Activated effector memory CD4-positive, alpha-beta T cell treated with anti-CD3 and anti-CD28 coated beads, Interleukin-2, amount 50 U/mL, for 16 hours (primary cell): Measurements from ENCODE around the gene MEF2C.

ENCODE experiments used
- DNase-seq: peaks from one replicate; pipeline ENCODE4 v3.0.0-alpha.2; 2020

The MEF2C gene

DNA sequence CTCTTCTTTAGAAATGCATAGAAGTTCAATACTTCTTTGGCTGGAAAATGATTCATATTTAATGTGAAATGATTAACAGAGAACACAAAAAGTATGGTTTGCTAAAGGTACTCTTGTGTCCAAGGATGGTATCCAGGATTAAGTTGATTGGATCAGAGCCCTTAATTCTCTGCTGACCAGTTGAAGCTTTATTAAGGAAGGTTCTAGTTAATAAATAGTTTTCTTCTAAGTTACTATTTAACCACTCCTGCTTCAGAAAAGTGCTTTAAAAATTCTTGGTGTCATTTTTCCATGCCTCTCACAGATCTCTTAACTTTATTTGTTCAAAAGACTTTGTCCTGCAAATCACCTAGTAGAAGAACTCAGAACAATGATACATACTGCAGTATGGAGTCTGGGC lies 134.3 kb downstream of the MEF2C start:
- DNase-seq, result no peak

DNA sequence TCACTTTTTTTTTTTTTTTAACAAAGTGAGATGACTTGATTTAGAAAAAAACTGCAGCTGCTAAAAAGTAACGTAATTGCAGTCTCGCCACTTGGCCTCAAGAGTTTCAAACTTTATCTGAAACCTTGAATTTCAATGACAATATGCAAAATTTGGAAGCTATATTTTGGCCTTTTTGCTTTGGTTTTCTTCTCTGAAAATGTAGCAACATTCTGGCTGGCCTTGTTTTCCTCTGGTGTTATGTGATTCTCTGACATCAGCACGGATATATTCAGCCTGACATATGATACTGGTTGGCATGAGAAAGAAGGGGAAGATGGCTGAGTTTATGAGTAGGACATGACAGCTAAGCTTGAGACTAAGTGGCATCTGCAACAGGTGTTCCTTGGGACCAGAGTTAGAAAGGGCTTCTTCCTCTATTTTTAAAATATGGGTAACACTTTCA lies 136.5 kb downstream of the MEF2C start:
- DNase-seq, result no peak

DNA sequence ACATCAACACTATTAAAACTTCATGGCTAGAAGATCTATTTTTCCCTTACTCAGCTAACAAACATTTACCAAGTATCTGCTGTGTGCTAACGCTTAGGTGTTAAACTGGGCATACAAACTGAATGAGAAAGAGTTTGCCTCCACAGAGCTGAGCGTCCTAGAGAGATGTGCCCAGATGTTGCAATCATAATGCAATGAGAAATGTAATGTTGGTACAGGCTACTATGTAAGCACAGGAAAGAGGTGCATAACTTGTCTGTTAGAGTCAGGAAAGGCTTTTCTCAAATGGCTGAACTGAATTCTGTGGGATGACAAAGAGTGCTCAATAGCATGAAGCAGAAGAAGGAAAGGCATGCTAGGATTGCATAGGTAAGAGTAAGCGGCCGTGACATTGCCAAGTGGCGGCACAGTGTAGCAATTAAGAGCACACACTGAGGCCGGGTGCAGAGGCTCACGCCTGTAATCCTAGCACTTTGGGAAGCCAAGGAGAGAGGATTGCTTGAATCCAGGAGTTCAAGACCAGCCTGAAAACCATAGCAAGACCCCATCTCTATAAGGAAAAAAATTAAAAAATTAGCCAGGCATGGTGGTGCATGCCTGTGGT lies 137.8 kb downstream of the MEF2C start:
- DNase-seq, result no peak

DNA sequence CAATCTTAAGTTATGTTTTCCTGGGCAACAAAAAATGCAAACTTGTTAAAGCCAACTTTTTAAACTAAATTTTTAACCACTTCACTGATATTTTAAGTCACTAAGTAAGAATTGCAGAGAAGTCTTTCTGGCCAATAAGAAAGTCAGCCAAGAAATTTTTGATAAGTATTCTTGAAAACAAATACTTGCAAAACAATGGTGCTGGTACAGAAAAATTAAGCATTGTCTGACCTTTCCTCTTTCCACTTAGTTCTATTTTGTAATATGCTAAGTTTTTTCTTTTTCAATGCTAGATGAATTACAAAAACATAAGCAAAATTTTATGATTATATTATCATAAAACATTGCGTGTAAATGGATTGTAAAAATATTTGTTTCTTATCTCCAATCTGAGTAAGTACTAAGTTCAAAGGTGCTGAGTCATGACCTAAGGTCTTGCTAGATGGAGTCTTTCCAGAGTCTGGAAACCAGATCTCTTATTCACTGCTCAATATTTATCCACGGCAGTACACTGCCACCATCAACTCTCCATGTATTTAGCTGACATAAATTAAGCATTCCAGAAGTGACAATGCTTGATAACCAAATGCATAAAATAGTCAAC lies 139.7 kb downstream of the MEF2C start:
- no peak for DNase-seq

DNA sequence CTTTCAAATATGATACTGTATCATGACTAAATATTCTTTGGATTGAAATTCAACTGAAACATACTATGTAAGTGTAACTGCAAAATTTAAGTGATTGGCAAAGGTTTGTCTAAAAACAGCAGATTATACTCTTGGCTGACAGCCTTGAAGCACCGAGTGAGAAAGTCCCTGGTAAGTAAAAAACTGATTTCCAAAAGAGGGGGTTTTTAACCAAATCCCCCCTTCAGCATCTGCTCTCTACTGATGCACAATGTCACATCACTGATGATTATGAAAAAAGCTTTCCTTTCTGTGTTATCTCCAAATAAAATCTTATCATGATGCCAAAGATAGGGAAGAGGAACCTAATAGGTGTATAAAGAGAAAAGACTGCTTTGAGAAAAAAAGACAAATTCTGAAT lies 141.0 kb downstream of the MEF2C start:
- DNase-seq, result no peak

DNA sequence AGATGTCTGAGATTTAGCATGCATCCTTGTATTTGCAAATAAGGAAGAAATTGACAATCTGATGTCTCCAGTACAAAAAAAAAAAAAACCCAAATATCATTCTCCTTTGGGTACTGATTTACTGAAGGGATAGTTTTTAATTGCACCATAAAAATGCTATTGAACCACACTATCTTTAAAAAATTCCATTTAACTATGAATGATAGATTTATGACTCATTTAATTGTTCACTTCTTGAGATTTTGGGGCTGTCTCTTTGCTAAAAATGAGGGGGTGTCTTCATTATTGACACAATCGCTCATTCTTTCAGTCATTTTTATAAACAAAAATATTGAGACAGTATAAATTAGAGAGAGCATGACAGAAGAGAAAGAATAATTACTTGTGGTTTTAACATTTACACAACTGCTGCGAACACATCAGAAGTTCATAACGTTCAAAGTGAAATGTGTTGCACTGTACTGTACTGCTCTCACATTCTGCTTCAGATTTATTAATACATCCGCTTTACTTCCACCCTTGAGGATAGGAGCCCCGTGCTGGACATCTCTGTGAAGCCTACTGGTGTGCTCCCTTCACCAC lies 142.3 kb downstream of the MEF2C start:
- no peak for DNase-seq

DNA sequence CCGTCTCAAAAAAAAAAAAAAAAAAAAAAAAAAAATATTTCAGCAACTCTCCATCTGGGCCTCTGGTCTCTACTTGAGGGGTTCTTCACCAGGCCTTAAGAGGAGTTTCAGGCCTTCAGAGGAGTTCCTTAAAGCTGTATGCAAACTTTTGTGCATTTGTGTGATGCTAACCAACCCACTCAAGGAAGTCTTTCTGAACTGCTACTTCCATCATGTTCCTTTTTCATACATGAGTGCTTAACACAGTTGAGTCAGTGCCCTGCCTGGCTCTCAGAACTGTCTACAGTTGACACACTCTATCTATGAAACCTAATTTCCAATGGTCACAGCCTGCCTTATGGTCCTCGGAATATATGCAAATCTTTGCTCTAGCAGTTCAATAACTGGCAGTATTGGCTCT lies 146.5 kb downstream of the MEF2C start:
- no peak for DNase-seq

DNA sequence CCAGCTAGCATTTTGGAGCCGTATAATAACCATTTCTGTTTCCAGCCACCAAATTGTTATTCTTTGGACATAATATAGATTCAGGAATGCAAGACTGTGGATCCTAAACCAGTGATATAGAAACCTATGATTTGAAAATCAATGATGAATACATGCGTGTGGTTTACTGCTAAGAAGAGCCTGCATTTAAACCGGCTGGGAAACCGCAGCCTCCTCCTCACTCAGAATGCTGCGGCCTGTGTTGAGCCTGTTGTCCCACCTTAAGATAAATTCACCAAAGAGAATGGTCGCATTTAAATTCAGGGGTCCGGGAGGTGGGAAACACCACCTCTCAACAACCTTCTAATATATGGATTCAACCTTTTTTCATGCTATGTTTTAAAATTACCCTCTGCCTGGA lies 148.0 kb downstream of the MEF2C start:
- no peak for DNase-seq

DNA sequence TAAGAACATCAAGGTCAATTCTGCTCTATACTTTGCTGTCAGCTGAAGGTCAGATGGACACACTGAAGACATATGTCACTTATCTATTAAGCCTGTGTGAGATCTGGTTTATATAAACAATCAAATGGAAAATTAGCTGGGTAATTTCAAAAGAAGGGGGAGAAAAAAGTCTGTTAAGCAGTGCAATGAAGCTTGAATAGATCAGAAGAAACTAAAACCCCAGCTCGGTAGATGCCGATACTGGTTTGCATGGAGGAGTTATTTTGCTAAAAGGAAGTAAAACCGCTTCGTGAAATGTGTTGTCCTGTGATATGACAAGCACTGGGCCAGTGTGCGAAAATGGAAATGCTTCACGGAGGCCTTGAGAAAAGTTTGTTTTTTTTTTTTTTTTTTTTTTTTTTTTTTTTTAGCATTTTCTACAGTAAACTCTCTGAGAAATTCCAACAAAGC lies 148.8 kb downstream of the MEF2C start:
- DNase-seq, result no peak

DNA sequence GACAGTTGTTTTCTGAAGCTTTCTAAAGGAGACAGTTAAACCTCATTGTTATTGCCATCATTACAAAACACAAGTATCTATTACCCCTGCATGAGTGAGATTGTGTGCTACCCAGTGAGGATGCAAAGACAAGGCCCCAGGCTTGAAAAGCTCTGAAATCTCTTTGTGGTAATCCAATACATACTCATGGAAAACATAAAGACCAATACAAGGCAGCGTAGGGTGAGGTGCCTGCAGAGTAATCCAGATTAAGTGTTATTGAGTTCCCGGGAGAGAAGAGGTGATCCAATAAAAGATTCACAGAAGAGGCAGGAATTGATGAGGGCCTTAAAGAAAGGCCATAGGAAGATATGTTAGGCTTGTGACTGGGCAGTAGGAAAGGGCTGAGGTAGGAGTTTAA lies 150.1 kb downstream of the MEF2C start:
- no peak for DNase-seq

DNA sequence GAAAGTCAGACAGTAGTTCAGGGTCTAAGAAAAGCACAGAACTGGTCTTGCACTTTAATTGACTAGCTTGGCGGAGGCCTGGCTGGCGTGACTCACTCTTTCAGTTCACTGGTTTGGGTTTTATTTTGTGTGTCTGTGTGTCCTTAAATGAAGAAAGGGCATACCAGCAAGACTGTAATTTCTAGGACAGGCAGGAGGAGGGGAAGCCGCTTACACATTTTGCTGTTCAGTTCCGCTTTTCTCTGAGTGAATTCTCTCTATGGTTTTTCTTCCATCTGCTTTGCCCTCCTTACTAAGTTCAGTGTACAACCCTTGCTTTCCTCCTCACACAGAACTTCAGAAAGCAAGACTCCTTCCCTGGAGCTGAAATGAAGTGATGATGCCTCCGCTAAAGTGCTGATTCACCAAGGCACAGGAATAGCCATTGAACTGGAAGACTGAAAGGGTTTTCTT lies 150.8 kb downstream of the MEF2C start:
- no peak for DNase-seq

DNA sequence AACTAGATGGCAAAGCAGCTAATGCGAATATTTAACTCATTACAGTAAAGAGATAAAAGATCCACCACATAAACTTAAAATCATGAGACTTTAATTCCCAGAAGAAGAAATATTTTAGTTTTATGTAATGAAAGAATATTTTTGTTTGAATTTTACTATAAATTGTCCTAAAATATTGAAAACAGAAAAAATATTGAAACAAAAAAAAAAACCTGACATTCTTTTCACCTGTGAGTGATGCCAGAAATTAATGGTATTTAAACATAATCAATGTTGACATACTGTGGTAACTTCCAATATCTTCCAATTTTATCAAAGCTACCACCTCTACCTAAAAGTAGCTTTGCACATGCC lies 153.2 kb downstream of the MEF2C start:
- no peak for DNase-seq

DNA sequence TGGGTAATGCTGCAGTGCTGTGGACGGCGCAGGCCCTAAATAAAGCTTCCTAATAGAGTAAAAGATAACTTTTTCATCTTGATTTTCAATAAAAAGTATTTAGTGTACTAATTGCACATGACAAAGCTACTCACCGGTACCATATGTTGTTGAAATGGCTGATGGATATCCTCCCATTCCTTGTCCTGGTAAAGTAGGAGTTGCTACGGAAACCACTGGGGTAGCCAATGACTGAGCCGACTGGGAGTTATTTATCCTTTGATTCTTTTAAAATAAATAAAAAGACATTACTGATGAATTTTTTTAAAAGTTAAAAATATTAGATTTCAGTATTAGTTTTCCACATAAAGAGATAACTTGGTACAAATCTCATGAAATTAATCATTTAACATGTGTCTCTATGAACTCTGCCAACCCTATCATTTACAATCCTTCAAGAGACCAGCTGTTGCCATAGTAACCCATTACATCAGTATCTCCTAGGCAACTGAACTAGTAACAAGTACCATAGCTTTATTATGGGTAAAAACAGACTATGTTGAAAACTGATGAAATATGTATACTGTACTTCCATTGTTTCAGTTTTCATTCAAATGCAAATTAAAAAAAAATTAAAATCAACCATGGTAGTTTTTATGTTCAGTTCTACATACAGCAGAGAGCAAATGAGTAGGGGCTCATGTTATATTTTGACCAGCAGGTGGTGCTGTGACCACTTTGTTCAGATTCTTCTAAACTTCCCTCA lies 153.7 kb downstream of the MEF2C start:
- peak; percentile 74 for DNase-seq

DNA sequence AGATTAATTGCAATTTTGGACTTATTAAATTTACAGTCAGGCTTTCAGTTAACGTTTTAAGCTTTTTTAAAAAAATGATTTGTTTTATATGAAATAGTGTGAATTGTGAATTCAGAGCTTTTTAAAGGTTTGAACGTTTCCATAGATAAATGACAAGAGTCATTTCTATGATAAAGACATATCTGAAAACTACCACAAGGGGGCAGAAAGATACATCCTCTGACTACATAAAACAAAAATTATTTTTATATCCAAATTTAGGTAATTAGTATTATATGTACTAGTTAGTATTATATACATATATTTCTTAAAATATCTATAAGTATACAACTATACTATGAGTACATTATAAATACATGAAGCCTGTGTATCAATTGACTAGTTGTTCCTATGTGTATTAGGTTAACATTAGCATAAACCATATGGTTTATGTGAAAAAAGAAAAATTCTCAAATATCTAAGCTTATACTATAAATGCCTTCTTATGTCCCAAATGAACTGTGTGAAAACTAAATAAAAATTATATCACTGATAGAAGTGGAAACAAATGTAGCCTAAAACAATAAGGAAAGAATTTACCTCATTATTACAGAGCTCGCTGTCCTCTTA lies 155.2 kb downstream of the MEF2C start:
- DNase-seq, result no peak

DNA sequence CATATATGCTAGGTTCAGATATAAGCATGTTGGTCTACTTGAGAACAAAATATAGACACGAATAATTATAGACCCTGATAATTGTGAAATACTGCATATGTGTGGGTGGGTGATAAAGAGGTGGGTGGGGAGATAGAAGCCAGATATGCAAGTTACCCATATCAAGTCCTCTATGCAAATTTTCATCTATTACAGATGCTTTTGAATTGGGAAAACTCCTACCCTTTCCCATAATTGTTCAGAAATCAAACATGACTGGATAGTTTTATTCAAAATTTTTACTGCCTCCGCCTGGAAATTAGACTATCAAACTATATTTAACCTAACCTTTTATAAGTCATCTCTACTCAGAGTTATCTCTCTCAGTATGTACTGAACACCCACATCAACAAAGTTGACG lies 157.5 kb downstream of the MEF2C start:
- no peak for DNase-seq

DNA sequence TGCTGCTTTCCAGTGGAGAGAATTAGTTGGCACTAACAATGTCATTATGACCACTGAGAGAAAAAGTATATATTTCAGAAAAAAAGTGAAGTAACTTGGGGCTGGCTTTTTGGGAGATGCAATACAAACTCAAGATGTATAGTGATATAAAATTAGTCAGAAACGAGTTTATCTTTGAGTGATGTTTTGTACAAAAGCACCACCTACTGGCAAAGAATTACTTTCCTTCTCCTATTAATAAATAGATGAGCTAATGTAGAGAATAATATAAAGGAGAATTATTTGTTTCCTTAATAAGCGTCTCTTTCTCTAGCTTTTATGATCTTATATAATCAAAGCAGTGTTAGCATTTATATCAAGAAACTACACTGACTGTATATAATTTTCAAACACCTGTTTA lies 158.8 kb downstream of the MEF2C start:
- DNase-seq, result no peak

DNA sequence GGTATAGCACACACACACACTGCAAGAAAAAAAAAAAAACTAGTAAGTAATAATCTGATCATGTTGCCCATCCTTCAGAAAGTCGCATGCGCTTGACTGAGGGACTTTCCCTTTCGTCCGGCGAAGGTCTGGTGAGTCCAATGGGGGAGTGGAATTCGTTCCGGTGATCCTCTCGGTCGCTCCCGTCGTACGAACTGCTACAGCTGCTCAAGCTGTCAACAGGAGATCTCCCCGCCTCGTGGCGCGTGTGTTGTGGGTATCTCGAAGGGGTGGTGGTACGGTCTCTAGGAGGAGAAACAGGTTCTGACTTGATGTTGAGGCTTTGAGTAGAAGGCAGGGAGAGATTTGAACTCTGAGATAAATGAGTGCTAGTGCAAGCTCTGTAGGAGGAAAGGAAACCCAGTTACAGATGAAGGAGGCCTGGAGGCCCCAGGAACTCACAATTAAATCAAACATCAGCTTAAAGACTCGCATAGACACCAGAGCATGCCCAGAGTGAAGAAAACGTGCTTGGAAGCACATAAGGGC lies 160.4 kb downstream of the MEF2C start:
- DNase-seq, result no peak

DNA sequence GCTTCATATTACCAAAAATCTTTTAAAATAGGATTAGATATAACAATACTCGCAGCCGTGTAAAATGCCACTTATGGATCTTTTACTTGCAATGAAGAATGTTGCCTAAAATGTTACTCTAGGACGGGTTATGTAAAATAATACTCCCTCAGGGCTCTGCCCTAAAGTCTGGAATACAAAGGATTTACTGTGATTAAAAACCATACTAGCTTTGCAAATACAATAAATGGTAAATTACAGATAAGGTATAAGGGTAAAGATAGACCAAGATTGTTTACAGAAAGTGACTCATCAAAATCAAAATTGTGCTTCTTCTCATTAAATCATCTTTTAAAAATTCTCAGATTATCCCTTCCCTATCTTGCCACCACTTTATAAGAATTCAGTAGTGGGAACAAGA lies 163.6 kb downstream of the MEF2C start:
- DNase-seq, result no peak

DNA sequence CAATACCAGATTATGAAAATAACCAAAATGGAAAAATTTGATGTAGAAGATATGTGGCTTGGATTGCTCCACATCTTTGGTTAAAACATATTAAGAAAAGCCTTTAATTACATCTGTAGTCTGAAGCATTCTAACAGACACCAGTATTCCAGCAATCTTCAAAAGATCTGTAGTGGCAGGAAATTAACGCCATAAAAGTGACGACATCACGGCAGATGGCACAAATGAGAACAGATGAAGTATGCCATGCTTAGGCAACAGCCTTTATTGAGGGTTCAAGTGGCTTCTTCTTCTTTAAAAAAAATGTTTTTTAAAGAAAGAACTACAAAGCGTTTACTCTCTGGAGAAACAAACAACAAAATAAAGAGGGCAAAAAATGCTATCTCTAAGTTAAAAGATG lies 164.2 kb downstream of the MEF2C start:
- DNase-seq, result no peak

DNA sequence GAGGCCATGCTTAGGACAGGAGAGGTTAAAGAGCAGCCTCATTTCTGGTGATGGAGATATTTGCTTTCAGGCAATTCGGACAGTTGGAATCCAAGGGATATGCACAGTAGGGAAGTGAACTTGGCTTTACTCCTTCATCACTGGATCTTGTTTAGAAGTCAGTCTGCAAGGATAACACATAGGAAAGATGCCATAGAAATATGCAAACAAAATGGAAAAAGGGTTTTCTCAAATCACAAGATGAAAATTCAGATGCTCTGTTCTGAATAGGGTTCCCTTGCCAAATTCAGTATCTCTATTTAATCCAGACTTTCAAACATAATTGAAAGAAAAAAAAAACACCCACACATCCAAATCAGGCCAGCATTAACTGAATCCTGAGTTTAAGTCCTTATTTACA lies 166.9 kb downstream of the MEF2C start:
- DNase-seq, result no peak

DNA sequence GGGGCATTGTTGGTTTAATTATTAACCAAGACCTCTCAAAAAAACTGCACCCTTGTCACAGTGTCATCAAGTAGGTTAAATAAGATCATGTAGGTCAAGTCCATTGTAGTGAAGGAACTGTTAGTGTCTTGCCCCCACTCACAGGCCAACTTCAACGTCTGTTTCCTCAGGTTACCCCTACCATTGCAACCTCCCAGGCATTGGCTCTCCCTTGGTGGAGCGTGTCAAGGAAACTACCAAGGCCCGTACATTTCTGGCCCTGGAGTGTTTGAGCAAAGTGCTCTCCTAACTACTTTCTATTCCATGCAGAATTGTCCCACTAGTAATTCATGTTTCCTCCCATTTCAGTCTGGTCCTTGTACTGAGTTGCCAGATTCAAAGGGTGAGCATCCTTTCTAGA lies 167.5 kb downstream of the MEF2C start:
- no peak for DNase-seq

DNA sequence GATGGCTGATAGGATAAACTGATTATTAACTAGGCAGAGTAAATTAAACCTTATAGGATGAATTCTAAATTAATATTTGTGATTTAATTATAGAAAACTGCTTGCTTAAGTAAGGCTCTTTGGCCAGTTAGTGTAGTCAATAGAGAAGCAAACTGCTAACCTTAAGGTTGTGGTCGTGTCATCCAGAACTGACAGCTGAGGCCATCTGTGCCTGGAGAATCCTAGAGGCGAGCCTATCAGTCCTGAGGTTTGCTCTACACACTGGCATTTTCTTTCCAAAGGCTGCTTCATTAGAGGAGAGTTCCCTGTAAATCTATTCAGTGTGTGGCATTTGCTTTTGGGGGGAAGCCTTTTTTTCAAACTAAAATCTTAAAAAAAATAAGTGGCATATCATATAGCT lies 169.2 kb downstream of the MEF2C start:
- no peak for DNase-seq

DNA sequence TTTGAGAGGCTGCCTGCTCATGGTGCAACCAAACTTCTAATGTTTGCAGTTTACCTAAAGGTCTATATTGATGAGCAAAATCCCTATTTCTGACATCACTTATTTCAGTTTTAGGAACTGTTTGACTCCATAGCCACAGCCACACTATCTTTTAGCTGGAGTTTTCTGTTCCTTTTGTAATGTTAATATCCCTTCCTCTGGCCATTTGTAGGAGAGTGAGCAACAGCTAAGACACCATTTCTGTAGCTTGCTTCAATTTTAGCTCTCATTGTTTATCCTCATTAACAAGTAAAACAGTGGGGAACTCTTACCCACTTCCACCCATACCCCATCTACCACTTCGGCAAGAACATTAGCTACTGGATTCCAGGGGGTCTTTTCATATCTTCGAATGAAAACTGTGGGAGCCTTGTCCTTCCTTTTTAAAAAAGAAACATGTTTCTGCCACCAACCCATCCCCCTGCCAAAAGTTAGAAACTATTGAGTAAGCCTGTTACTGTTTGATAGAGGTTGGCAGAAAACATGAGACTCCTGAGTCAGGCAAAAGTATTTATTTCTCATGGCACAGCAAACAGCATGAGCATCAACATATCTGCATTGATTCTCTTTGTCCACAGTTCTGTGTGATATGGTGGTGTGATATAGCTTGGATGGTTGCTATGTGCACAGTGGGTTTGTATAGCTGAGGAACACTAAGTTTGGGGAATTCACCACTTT lies 174.1 kb downstream of the MEF2C start:
- no peak for DNase-seq
